GM19351 (cell line): ENCODE data around the gene ITIH2.
"Not testable (repeated sequence)": the region's sequence is repeated elsewhere in the genome, so short reads cannot be mapped to it uniquely, and the experiment has no call there.

Experiments
- ATAC-seq: cut with Tn5 transposase; IDR thresholded peaks from one replicate; pipeline ENCODE4 v1.9.1; 2021; ENCODE audit warnings: mild to moderate bottlenecking, moderate library complexity; ENCODE audit not compliant: unreplicated experiment

The ITIH2 gene

GRCh38 chr10:7703140-7703539 lies at the start of gene ITIH2:
Gene ITIH2, plus strand, starts transcription at chr10:7703316. Its CDS starts 119 bp downstream, at chr10:7703435.
- no peak for ATAC-seq

- ATAC-seq: not testable (repeated sequence)
Measured at GRCh38 chr10:7657079-7657478, 46.0 kb upstream of the ITIH2 start.

- ATAC-seq: no peak
Measured at GRCh38 chr10:7657552-7657951, 45.6 kb upstream of the ITIH2 start.

GRCh38 chr10:7659560-7659959 lies 43.6 kb upstream of the ITIH2 start:
- ATAC-seq: no peak

GRCh38 chr10:7662522-7662921 lies 40.6 kb upstream of the ITIH2 start:
- ATAC-seq: no peak

GRCh38 chr10:7664707-7665106 lies 38.4 kb upstream of the ITIH2 start:
- no peak for ATAC-seq

GRCh38 chr10:7665767-7666166 lies 37.3 kb upstream of the ITIH2 start:
- no peak for ATAC-seq

GRCh38 chr10:7666253-7667023 lies 36.7 kb upstream of the ITIH2 start, which contains the start of gene ITIH5:
Gene ITIH5, minus strand, starts transcription at chr10:7666966. Its CDS starts 74 bp downstream, at chr10:7666892.
- no peak for ATAC-seq

- no peak for ATAC-seq
Measured at GRCh38 chr10:7667262-7668141, 35.6 kb upstream of the ITIH2 start.

GRCh38 chr10:7670157-7670556 lies 33.0 kb upstream of the ITIH2 start:
- ATAC-seq: no peak

- no peak for ATAC-seq
Measured at GRCh38 chr10:7672341-7673134, 30.6 kb upstream of the ITIH2 start.

GRCh38 chr10:7679256-7679655 lies 23.9 kb upstream of the ITIH2 start:
- ATAC-seq: no peak

GRCh38 chr10:7680078-7680477 lies 23.0 kb upstream of the ITIH2 start:
- not testable (repeated sequence) for ATAC-seq

GRCh38 chr10:7686351-7687171 lies 16.6 kb upstream of the ITIH2 start:
- ATAC-seq: no peak

GRCh38 chr10:7687228-7687907 lies 15.7 kb upstream of the ITIH2 start:
- ATAC-seq: peak; percentile 99

GRCh38 chr10:7689591-7689990 lies 13.5 kb upstream of the ITIH2 start:
- ATAC-seq: no peak

GRCh38 chr10:7690885-7691597 lies 12.1 kb upstream of the ITIH2 start:
- ATAC-seq: not testable (repeated sequence)

GRCh38 chr10:7692368-7692767 lies 10.7 kb upstream of the ITIH2 start:
- ATAC-seq: not testable (repeated sequence)

GRCh38 chr10:7693194-7693593 lies 9.9 kb upstream of the ITIH2 start:
- not testable (repeated sequence) for ATAC-seq
